HepG2 (cell line): ENCODE results near the gene PAK1IP1. TPM values are rescaled to one million over a fixed set of nuclear protein-coding genes. Genes with fewer than 3 reads are reported as not detected.

Experiments
- ATF6 ChIP-seq: sonication (generic); formaldehyde crosslinking; conservative IDR thresholded peaks from 2 replicates; pipeline ENCODE4 v1.4.0; 2020; ENCODE audit warnings: missing genetic modification reagents
- CBX1 ChIP-seq: IDR thresholded peaks from one replicate; pipeline ENCODE4 v1.6.1; 2016; ENCODE audit warnings: antibody characterized with exemption, low read depth
- FOXJ3 ChIP-seq: sonication (generic); formaldehyde crosslinking; IDR thresholded peaks from 2 replicates; pipeline ENCODE4 v1.4.0; 2020; ENCODE audit warnings: missing genetic modification reagents, mild to moderate bottlenecking, borderline replicate concordance
- GMEB1 ChIP-seq: sonication (generic); formaldehyde crosslinking; IDR thresholded peaks from 2 replicates; pipeline ENCODE4 v1.5.1; 2020; ENCODE audit warnings: missing genetic modification reagents, mild to moderate bottlenecking, borderline replicate concordance
- GTF3A ChIP-seq: sonication (generic); formaldehyde crosslinking; conservative IDR thresholded peaks from 2 replicates; pipeline ENCODE4 v1.4.0; 2020; ENCODE audit warnings: mild to moderate bottlenecking, missing genetic modification reagents
- KDM2A ChIP-seq: sonication (generic); formaldehyde crosslinking; IDR thresholded peaks from 2 replicates; pipeline ENCODE4 v1.4.0; 2020; ENCODE audit warnings: low read depth, missing genetic modification reagents, borderline replicate concordance
- MEF2D ChIP-seq: sonication (generic); formaldehyde crosslinking; IDR thresholded peaks from 2 replicates; pipeline ENCODE4 v1.5.1; 2020; ENCODE audit warnings: mild to moderate bottlenecking, missing genetic modification reagents
- MXD4 ChIP-seq: IDR thresholded peaks from 2 replicates; pipeline ENCODE4 v1.6.1; 2016; ENCODE audit warnings: mild to moderate bottlenecking, missing biosample characterization, missing genetic modification reagents
- SALL2 ChIP-seq: sonication (generic); formaldehyde crosslinking; IDR thresholded peaks from 2 replicates; pipeline ENCODE4 v1.8.1; 2023; ENCODE audit warnings: mild to moderate bottlenecking, missing genetic modification reagents, inconsistent platforms
- SOX5 ChIP-seq: IDR thresholded peaks from 2 replicates; pipeline ENCODE4 v1.6.1; 2016; ENCODE audit warnings: borderline replicate concordance
- SP4 ChIP-seq: sonication (generic); formaldehyde crosslinking; IDR thresholded peaks from 2 replicates; pipeline ENCODE4 v1.8.1; 2023; ENCODE audit warnings: mild to moderate bottlenecking, missing genetic modification reagents
- STAG1 ChIP-seq: sonication (generic); formaldehyde crosslinking; IDR thresholded peaks from 2 replicates; pipeline ENCODE4 v1.4.0; 2020; ENCODE audit warnings: missing genetic modification reagents
- TEF ChIP-seq: sonication (generic); formaldehyde crosslinking; IDR thresholded peaks from 2 replicates; pipeline ENCODE4 v1.5.0; 2020; ENCODE audit warnings: missing genetic modification reagents
- ZNF335 ChIP-seq: sonication (generic); formaldehyde crosslinking; IDR thresholded peaks from 2 replicates; pipeline ENCODE4 v1.4.0; 2020; ENCODE audit warnings: missing genetic modification reagents
- ZNF501 ChIP-seq: sonication (generic); formaldehyde crosslinking; IDR thresholded peaks from 2 replicates; pipeline ENCODE4 v1.5.1; 2020; ENCODE audit warnings: mild to moderate bottlenecking, moderate library complexity, missing genetic modification reagents
- ZNF609 ChIP-seq: sonication (generic); formaldehyde crosslinking; IDR thresholded peaks from 2 replicates; pipeline ENCODE4 v1.4.0; 2020; ENCODE audit warnings: mild to moderate bottlenecking, missing genetic modification reagents, borderline replicate concordance
- ZNF615 ChIP-seq: sonication (generic); formaldehyde crosslinking; IDR thresholded peaks from 2 replicates; pipeline ENCODE4 v1.5.0; 2020; ENCODE audit warnings: mild to moderate bottlenecking, missing genetic modification reagents, borderline replicate concordance
- ZNF772 ChIP-seq: sonication (generic); formaldehyde crosslinking; IDR thresholded peaks from 2 replicates; pipeline ENCODE4 v1.5.0; 2020; ENCODE audit warnings: mild to moderate bottlenecking, missing genetic modification reagents
- ZSCAN31 ChIP-seq: sonication (generic); formaldehyde crosslinking; IDR thresholded peaks from 2 replicates; pipeline ENCODE4 v1.5.0; 2020; ENCODE audit warnings: low read depth, mild to moderate bottlenecking, missing genetic modification reagents
- polyA plus RNA-seq, 8 experiments: library from polyadenylated mRNA; depleted of rRNA in 3 of 8; stranded (reverse) in 7 of 8; unstranded in 1 of 8; fragments of >200 nt; fragmentation: Illumina TruSeq in 4 of 8; extraction: Trizol in 4 of 8; gene quantifications; 2 replicates each; pipeline versions ENCODE4 v1.2.1 to v1.2.3, GENCODE V29; 2011 to 2016; ENCODE audit warnings: low read depth in 4 of 8, missing spikeins in 1 of 8, mixed read lengths in 1 of 8; ENCODE audit not compliant: insufficient read depth in 1 of 8
- total RNA-seq, 5 experiments: library from RNA; depleted of rRNA; stranded (reverse); fragments of >200 nt; fragmentation: Illumina TruSeq; extraction: Trizol; gene quantifications; 2 replicates each; pipeline ENCODE4 v1.2.3, GENCODE V29; 2016; ENCODE audit warnings: low read depth in 1 of 5

The PAK1IP1 gene
- total and polyA plus RNA-seq, 2 of the 13 experiments (the other 11 are each of a cell fraction or from before 2014, with no cell fraction given), result 23.4 to 66.2 TPM

GRCh38 chr6:10720960-10721849 lies 26.4 kb downstream of the PAK1IP1 start (continued):
- 0 out of 2 replicates have a peak, but pooled peaks have one; percentile 52 for TF ChIP-seq ATF6 (CRISPR knock-in tag)
- peak; percentile 73; the same call in 1 of the 2 replicates for TF ChIP-seq ZNF335 (CRISPR knock-in tag)
- TF ChIP-seq MEF2D (CRISPR knock-in tag), result peak; percentile 53; the same call in 1 of the 2 replicates
- TF ChIP-seq SP4 (CRISPR knock-in tag), result peak; percentile 78
- TF ChIP-seq ZNF772 (CRISPR knock-in tag), result peak; percentile 46; the same call in 1 of the 2 replicates
- TF ChIP-seq STAG1, result peak; percentile 22; the same call in 1 of the 2 replicates
- TF ChIP-seq ZNF501 (CRISPR knock-in tag), result peak; percentile 78; the same call in 1 of the 2 replicates
- TF ChIP-seq CBX1, result peak; percentile 96
- 0 out of 2 replicates have a peak, but pooled peaks have one; percentile 38 for TF ChIP-seq SOX5 (CRISPR knock-in tag)
- peak; percentile 69; the same call in 1 of the 2 replicates for TF ChIP-seq FOXJ3 (CRISPR knock-in tag)
- peak; percentile 28; the same call in 1 of the 2 replicates for TF ChIP-seq ZNF615
- TF ChIP-seq TEF (CRISPR knock-in tag), result peak; percentile 65; the same call in 1 of the 2 replicates
- 0 out of 2 replicates have a peak, but pooled peaks have one; percentile 34 for TF ChIP-seq ZNF609 (CRISPR knock-in tag)
- TF ChIP-seq ZSCAN31 (CRISPR knock-in tag), result peak; percentile 68; the same call in 1 of the 2 replicates
- 0 out of 2 replicates have a peak, but pooled peaks have one; percentile 3 for TF ChIP-seq SALL2 (CRISPR knock-in tag)
- peak; percentile 30; the same call in 1 of the 2 replicates for TF ChIP-seq MXD4 (CRISPR knock-in tag)
- TF ChIP-seq GMEB1 (CRISPR knock-in tag), result peak; percentile 50; the same call in 1 of the 2 replicates
- peak; percentile 29; the same call in 1 of the 2 replicates for TF ChIP-seq KDM2A (CRISPR knock-in tag)
- 0 out of 2 replicates have a peak, but pooled peaks have one; percentile 24 for TF ChIP-seq GTF3A (CRISPR knock-in tag)
